Activated naive CD8-positive, alpha-beta T cell treated with anti-CD3 and anti-CD28 coated beads, Interleukin-2, amount 10 ng/mL, durations not matched to agents 7 days and 5 days (primary cell): ENCODE measurements around the gene ENSA. TPM values are rescaled to one million over a fixed set of nuclear protein-coding genes. Genes with fewer than 3 reads are reported as not detected.
"Not testable (repeated sequence)": the region's sequence is repeated elsewhere in the genome, so short reads cannot be mapped to it uniquely, and the experiment has no call there.

Experiments
- ATAC-seq: fragments of 150-1000 bp; cut with Tn5 transposase; one replicate; pipeline ENCODE4 v1.10.0; 2021; ENCODE audit warnings: low read depth, moderate library complexity
- POLR2A ChIA-PET: fragments of 350-600 bp; sonication (Branson Sonifier 250); formaldehyde crosslinking; loops from one replicate; lab custom pipeline; 2021; ENCODE audit warnings: antibody characterized with exemption; lab: Charles Lee
- DNase-seq: peaks from one replicate; pipeline ENCODE4 v3.0.0; 2021
- H3K27ac Mint-ChIP-seq: one replicate; pipeline ENCODE4 v1.8.0; 2022; ENCODE audit warnings: mild to moderate bottlenecking, mixed read lengths
- H3K27me3 Mint-ChIP-seq: one replicate; pipeline ENCODE4 v1.8.0; 2022; ENCODE audit warnings: mild to moderate bottlenecking, moderate library complexity, mixed read lengths
- H3K36me3 Mint-ChIP-seq: one replicate; pipeline ENCODE4 v1.8.0; 2021; ENCODE audit warnings: mild to moderate bottlenecking, mixed read lengths
- H3K4me1 Mint-ChIP-seq: one replicate; pipeline ENCODE4 v1.8.0; 2021; ENCODE audit warnings: mixed read lengths
- H3K4me3 Mint-ChIP-seq: one replicate; pipeline ENCODE4 v1.8.0; 2022; ENCODE audit warnings: mild to moderate bottlenecking, moderate library complexity, mixed read lengths
- H3K9me3 Mint-ChIP-seq: one replicate; pipeline ENCODE4 v1.8.0; 2021; ENCODE audit warnings: mixed read lengths
- total RNA-seq, 2 experiments: library from RNA; stranded (reverse); gene quantifications; one replicate each; pipeline ENCODE4 v1.2.3, GENCODE V29; 2021

ENSA gene
- total RNA-seq, 2 experiments from 2014 or later, result 161 to 172 TPM

DNA sequence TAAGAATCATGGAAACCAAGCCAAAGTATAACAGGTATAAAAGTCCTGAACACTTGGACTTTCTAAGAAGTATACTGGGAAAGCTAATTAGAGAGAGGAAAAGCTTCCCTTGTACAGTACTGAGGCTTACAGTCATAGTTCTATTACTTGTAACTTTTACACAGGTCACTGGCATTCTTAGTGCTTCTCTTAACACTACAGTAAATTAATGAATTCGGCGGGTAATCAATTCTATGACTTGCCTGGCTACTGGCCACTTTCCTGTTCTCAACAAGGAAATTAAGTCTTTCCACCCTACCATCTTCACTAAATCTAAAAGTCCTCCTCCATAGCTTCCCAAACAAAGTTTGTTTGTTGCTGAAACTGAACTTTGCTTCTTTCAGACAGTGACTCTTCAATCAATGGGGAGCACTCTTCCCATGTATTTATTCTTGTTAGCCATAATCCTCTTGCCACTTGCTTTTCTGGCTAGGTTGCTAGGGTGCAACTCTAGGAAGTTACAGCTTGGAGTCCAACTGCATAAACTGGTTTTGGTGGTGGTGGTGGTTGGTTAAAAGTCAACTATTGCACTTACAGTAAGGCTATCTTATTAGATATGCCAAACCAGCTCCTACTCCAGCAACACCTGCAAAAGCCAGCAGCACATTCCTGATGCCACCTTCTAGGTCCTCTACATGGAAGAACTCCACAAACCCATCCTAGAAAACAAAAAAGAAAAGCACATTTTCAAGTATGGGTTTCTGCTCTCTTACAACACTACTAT lies 52.4 kb downstream of the ENSA start:
- Mint-ChIP-seq H3K9me3 (no peaks in the 10 kb centered on the region), H3K27ac (peak overlapping the region; percentile 90), H3K4me3 (peak overlapping the region; percentile 92), H3K4me1 (peaks cover 41% of the 10 kb centered on the region), H3K36me3 (peaks cover 65% of the 10 kb centered on the region), H3K27me3 (no peaks in the 10 kb centered on the region)
- DNase-seq (no peak), ATAC-seq (no peak)
- POLR2A ChIA-PET, result interaction anchor here (1.0 to 13.3 kb wide), 6 partner anchors 12 to 689 kb away, joined by 3 to 1003 read pairs (median 43); partner anchors contain the start of genes ENSA and TARS2

GRCh38 chr1:150576367-150576711 lies 53.1 kb downstream of the ENSA start:
- Mint-ChIP-seq H3K36me3 (peaks cover 67% of the 10 kb centered on the region), H3K9me3 (no peaks in the 10 kb centered on the region), H3K27ac (peak overlapping the region; percentile 95), H3K27me3 (no peaks in the 10 kb centered on the region), H3K4me3 (peak overlapping the region; percentile 92), H3K4me1 (peaks cover 42% of the 10 kb centered on the region)
- POLR2A ChIA-PET, result interaction anchor here (1.2 to 13.3 kb wide), 5 partner anchors 11 to 688 kb away, joined by 4 to 1003 read pairs (median 10); partner anchors contain the start of gene ENSA
- ATAC-seq (no peak), DNase-seq (no peak)

DNA sequence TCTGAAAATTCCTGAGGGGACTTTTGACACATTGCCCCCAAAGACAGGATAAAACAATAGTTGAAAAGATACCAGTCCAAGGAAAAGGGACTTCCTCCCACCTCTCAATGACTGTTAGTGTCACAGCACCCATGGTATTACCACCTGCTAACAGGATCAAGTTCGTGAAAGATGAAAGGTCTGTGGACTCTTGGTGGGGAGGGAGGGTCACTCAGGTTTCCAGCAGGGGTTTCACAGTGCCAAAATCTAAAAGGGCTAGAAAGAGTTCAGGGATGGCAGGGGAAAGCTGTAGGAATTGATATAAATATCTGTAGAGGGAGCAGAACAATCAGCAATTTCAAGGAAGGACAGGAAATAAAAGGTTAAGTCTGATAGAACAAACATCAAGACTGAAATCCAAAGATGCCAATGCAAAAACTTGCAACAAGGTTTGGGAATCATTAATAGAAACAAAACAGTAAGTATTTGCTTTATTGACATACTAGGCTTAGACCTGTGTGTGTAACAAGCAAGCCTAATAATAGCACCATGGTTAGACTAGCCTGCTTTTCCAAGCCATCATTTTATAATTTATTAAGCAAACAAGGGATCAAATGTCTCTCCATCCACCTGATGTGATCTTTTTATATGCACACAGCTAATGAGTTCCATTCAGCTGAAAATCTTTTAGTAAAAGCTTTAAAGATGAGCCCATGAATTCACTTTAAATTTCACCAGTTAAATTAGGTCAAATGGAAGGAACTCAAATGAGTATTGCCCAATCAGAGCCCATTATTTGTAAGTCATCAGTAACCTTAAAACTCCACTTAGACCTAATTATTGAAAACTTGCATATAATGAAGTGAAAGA lies 53.7 kb downstream of the ENSA start:
- H3K9me3 Mint-ChIP-seq, result no peaks in the 10 kb centered on the region
- POLR2A ChIA-PET, result interaction anchor here (0.8 to 13.3 kb wide), 7 partner anchors 11 to 688 kb away, joined by 3 to 1003 read pairs (median 5); partner anchors contain the start of gene ENSA
- no peaks in the 10 kb centered on the region for H3K27me3 Mint-ChIP-seq
- peak overlapping the region; percentile 95 for H3K27ac Mint-ChIP-seq
- DNase-seq (no peak), ATAC-seq (no peak)
- H3K4me3 Mint-ChIP-seq, result peak overlapping the region; percentile 92
- peaks cover 44% of the 10 kb centered on the region for H3K4me1 Mint-ChIP-seq
- peaks cover 71% of the 10 kb centered on the region for H3K36me3 Mint-ChIP-seq

GRCh38 chr1:150575072-150575489 lies 54.3 kb downstream of the ENSA start:
- Mint-ChIP-seq H3K27ac (peak overlapping the region; percentile 95), H3K4me3 (peak overlapping the region; percentile 92), H3K9me3 (no peaks in the 10 kb centered on the region), H3K4me1 (peaks cover 44% of the 10 kb centered on the region), H3K36me3 (peaks cover 74% of the 10 kb centered on the region), H3K27me3 (no peaks in the 10 kb centered on the region)
- POLR2A ChIA-PET, result interaction anchor here (0.8 to 13.3 kb wide), 5 partner anchors 10 to 44 kb away, joined by 3 to 1003 read pairs (median 5); no protein-coding TSS in a partner anchor
- ATAC-seq (no peak), DNase-seq (no peak)

DNA sequence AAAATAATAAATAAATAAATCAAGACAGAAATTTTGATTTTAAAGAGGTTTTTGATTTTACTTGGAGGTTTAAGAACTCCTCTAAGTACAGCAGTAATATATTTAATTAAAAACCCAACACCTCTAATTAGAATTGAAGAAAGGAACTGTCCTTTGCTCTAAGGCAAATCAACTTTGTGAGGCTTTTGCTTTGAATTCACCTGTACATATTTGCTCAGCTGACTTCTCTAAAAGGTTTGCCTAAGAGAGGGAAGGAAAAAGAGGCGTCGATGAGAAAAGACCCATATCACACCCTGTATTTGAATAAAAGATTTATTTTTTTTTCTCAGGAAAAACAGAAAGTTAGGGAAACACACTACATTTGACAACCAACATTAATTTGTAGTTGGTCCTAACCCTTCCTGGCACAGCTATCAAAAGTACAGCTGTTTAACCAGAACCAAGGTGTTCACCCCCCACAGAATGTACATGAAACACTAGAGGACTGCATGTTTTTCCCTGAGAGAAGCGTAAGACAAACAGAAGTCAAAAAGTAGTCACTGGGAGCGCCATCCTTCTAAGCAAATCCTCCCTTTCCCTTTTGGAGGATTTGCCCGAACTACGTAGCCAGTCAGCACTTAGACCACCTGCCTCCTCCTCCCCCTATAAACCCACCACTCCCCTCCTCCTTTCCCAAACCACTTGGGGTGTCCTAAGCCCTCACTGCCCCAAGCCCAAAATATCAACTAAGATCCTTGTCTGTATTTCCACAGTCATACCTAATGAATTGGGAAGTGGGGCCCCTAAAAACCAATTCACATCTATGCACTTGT lies 54.9 kb downstream of the ENSA start:
- Mint-ChIP-seq H3K27me3 (no peaks in the 10 kb centered on the region), H3K4me3 (peak overlapping the region; percentile 92), H3K36me3 (peaks cover 79% of the 10 kb centered on the region), H3K4me1 (peaks cover 49% of the 10 kb centered on the region), H3K27ac (peak overlapping the region; percentile 95), H3K9me3 (no peaks in the 10 kb centered on the region)
- POLR2A ChIA-PET, result interaction anchor here (0.8 to 13.3 kb wide), 4 partner anchors 10 to 45 kb away, joined by 3 to 1003 read pairs (median 8); no protein-coding TSS in a partner anchor
- DNase-seq (no peak), ATAC-seq (no peak)

DNA sequence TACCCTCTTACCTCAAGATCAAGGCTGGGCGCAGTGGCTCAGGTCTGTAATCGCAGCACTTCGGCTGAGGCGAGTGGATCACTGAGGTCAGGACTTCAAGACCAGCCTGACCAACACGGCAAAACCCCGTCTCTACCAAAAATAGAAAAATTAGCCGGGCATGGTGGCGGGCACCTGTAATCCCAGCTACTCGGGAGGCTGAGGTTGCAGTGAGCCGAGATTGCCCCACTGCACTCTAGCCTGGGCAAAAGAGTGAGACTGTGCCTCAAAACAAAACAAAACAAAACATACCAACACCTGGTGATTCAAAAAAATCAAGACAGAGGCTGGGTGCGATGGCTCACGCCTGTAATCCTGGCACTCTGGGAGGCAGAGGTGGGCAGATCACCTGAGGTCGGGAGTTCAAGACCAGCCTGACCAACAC lies 55.8 kb downstream of the ENSA start:
- H3K27me3 Mint-ChIP-seq, H3K9me3 Mint-ChIP-seq, ATAC-seq, DNase-seq: not testable (repeated sequence)
- Mint-ChIP-seq H3K36me3 (peaks cover 76% of the 10 kb centered on the region), H3K4me3 (peak overlapping the region; percentile 92), H3K4me1 (peaks cover 55% of the 10 kb centered on the region), H3K27ac (peak overlapping the region; percentile 84)
- POLR2A ChIA-PET, result interaction anchor here (0.8 to 13.3 kb wide), 4 partner anchors 9 to 484 kb away, joined by 3 to 1003 read pairs (median 24); partner anchors contain the start of gene ENSA

GRCh38 chr1:150572918-150573647 lies 56.3 kb downstream of the ENSA start:
- DNase-seq (no peak), ATAC-seq (no peak)
- peaks cover 70% of the 10 kb centered on the region for H3K36me3 Mint-ChIP-seq
- H3K27me3 Mint-ChIP-seq, result no peaks in the 10 kb centered on the region
- peak overlapping the region; percentile 84 for H3K27ac Mint-ChIP-seq
- peaks cover 60% of the 10 kb centered on the region for H3K4me1 Mint-ChIP-seq
- H3K9me3 Mint-ChIP-seq, result no peaks in the 10 kb centered on the region
- H3K4me3 Mint-ChIP-seq, result peak overlapping the region; percentile 92
- POLR2A ChIA-PET, result interaction anchor here (0.8 to 13.3 kb wide), 4 partner anchors 8 to 484 kb away, joined by 3 to 1003 read pairs (median 24); partner anchors contain the start of gene ENSA

Other genes starting within 250 kb of the ENSA start
- 10 to 100 TPM; 41.6 to 42.9 TPM for gene TARS2, start 142.2 kb downstream of the ENSA start, total RNA-seq
- gene ECM1, start 121.5 kb downstream of the ENSA start, total RNA-seq, result 1 to 10 TPM; 1.4 to 1.7 TPM
- gene FALEC, start 113.9 kb downstream of the ENSA start, total RNA-seq, result under 1 TPM; 0.58 to 0.60 TPM
- under 1 TPM; 0.11 to 0.30 TPM for gene ADAMTSL4, start 80.2 kb downstream of the ENSA start, total RNA-seq
- 100 to 1,000 TPM; 302 to 303 TPM for gene MCL1, start 50.0 kb downstream of the ENSA start, total RNA-seq
- 10 to 100 TPM; 22.2 to 22.6 TPM for gene GOLPH3L, start 67.5 kb upstream of the ENSA start, total RNA-seq
- under 1 TPM; 0.62 to 0.69 TPM for gene HORMAD1, start 91.3 kb upstream of the ENSA start, total RNA-seq
- 100 to 1,000 TPM; 104 to 106 TPM for gene CTSS, start 136.2 kb upstream of the ENSA start, total RNA-seq
- 1 to 10 TPM; 6.7 to 9.4 TPM for gene CTSK, start 178.6 kb upstream of the ENSA start, total RNA-seq
- 10 to 100 TPM; 49.3 to 51.3 TPM for gene ARNT, start 247.0 kb upstream of the ENSA start, total RNA-seq